Urothelium cell line (cell line): ENCODE data around the gene ABCB6.

Experiments
- DNase-seq: peaks from one replicate; pipeline ENCODE4 v3.0.0; 2011; ENCODE audit warnings: low spot score, mixed read lengths
- FAIRE-seq: peaks from 2 replicates; lab custom pipeline; 2011; peaks lifted over from hg19 to GRCh38; lab: Jason Lieb, UNC

ABCB6 gene

DNA sequence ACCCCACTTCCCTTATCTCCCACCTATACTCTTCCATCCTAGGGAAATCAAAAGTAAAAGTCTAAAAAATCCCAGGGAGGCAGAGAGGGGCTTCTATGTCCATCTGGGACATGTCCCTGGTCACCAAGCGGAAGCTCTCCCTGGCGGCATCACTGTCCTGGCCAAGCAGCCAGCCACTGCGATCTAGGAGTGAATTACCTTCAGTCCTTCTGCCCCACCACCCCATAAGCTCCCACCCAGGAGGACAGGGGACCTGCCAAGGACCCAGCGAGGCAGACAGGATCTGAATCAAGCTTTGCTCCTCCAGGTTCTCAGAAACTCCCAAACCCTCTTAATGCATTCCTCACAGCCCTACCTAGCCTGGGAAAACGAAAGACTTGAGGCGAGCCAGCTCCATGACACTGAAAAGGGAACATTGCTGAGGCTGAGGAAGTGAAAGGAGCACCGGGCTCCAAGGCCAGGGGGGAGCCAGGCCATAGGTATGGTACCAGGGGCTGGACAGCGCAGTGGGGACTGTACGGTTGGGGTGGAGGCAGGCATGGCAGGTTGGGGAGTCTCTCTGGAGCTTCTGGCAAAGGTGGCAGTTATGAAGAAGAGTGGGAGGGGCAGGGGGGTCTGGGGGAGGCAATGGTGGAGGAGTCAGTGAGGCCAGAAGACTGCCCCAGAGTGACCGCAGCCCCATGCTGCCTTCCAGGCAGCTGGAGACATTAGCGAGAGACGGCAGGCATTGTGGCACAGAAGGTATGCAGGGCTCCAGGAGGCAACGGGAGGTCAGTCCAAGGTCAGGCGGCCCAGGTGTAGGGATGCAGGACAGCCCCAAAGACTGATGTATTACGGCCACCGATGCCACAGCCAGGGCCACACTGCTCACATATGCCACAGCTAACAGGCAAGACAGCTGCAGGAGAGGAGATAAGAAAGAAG lies 46.3 kb downstream of the ABCB6 start:
- DNase-seq (no peak), FAIRE-seq (no peak)

- FAIRE-seq (no peak), DNase-seq (peak; percentile 39)
These were observed 47.5 kb downstream of the ABCB6 start for GRCh38 chr2:219171231-219171651.

- FAIRE-seq (no peak), DNase-seq (no peak)
These were observed 48.7 kb downstream of the ABCB6 start, which contains the start of gene SLC23A3 for GRCh38 chr2:219169930-219170654. SLC23A3 (minus strand) TSS chr2:219170029; CDS start chr2:219169984, 45 bp downstream.

DNA sequence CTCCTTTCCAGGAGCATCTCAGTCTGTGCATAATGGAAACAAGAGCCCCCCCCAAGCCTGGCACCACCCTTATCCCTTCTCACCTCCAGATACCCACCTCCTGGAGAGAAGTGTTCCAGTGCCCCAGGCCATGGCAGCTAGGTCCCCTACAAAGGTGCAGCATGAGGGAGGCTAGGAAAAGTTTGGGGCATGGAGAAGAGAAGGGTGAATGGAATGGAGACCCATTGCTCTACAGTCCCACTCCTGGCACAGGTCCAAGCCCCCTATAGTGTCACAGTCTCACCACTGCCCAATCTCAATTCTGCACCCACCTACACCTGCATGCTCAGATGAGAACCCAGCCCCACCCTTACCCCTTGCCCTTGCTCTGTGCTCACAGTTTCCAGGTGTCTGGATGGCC lies 49.8 kb downstream of the ABCB6 start:
- DNase-seq (no peak), FAIRE-seq (no peak)

DNA sequence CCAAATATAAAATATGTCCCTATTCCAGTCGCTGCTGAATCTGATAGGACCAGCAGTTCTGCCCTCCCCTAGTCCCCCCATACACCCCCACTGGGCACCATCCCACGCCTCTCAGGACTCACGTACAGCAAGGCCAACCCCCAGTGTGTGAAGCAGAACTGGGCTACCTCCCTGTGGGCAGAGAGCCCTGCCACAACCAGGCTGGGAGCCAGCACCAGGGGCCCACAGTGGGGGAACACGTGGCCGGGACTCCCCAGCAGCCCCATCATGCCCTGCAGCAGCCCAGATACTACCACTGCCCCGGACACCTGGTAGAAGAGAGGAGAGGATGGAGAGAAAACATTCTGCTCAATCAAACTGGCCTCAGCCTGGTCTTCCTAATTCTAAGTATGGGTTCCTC lies 50.2 kb downstream of the ABCB6 start:
- no peak for DNase-seq
- FAIRE-seq, result no peak

- DNase-seq (no peak), FAIRE-seq (no peak)
These were observed 50.8 kb downstream of the ABCB6 start for GRCh38 chr2:219167997-219168396.

- FAIRE-seq, result no peak
- DNase-seq, result no peak
These were observed 53.5 kb downstream of the ABCB6 start for GRCh38 chr2:219165058-219165911.

GRCh38 chr2:219163156-219163555 lies 55.6 kb downstream of the ABCB6 start:
- DNase-seq (no peak), FAIRE-seq (no peak)

GRCh38 chr2:219161097-219161496 lies 57.7 kb downstream of the ABCB6 start:
- no peak for FAIRE-seq
- DNase-seq, result no peak

GRCh38 chr2:219160186-219161017 lies 58.4 kb downstream of the ABCB6 start, which contains the start of gene NHEJ1:
NHEJ1 (minus strand) TSS chr2:219160815; CDS start chr2:219158362, 2,453 bp downstream.
- FAIRE-seq, result peak; percentile 80
- peak; percentile 97 for DNase-seq
